ENCODE measurements around the gene FRK.

DNA sequence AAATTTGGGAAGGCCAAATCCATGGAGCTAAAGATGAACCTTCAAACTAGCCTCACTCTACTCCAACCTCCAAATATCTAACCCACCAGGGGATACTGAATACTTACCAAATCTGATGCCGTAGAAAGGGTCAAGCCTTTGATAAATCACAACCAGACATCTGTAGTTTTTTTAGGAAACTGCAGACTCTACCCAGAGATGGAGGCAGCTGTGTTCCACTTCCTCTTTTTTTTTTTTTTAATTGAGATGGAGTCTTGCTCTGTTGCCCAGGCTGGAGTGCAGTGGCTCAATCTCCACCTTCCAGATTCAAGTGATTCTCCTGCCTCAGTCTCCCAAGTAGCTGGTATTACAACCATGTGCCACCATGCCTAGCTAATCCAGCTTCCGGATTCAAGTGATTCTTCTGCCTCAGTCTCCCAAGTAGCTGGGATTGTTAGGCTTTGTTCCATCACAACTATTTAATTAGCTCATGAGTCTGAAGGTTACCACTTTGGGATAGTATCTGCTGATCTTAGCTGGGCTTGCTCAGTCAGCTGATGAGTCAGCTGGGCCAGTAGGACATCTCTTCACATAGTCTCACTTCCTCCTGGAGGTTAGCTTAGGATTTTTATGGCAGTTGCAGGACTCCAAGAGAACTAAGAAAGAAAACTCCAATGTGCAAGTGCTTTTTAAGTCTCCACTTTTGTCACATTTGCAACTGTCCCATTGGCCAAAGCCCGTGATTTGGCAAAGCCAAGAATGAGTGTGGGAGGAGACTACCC is 13.3 kb downstream of the FRK start:
- TF ChIP-seq, protein P1, sequence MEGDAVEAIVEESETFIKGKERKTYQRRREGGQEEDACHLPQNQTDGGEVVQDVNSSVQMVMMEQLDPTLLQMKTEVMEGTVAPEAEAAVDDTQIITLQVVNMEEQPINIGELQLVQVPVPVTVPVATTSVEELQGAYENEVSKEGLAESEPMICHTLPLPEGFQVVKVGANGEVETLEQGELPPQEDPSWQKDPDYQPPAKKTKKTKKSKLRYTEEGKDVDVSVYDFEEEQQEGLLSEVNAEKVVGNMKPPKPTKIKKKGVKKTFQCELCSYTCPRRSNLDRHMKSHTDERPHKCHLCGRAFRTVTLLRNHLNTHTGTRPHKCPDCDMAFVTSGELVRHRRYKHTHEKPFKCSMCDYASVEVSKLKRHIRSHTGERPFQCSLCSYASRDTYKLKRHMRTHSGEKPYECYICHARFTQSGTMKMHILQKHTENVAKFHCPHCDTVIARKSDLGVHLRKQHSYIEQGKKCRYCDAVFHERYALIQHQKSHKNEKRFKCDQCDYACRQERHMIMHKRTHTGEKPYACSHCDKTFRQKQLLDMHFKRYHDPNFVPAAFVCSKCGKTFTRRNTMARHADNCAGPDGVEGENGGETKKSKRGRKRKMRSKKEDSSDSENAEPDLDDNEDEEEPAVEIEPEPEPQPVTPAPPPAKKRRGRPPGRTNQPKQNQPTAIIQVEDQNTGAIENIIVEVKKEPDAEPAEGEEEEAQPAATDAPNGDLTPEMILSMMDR (IDR thresholded peaks at IDR 0.05): no peak
- TF ChIP-seq RNF2 (IDR thresholded peaks at IDR 0.05; ENCODE audit: borderline replicate concordance, low read depth) (no peak), POLR2A (IDR thresholded peaks at IDR 0.05; ENCODE audit: low read length) (no peak), ELK1 (IDR thresholded peaks at IDR 0.05; ENCODE audit: low read depth, low read length) (no peak), BCL3 (IDR thresholded peaks at IDR 0.05) (no peak), KDM1A (IDR thresholded peaks at IDR 0.05; ENCODE audit: low read depth) (no peak), RCOR1 (IDR thresholded peaks at IDR 0.05; ENCODE audit: low read depth, low read length) (no peak), HDAC2 (IDR thresholded peaks at IDR 0.05) (no peak), JUN (IDR thresholded peaks at IDR 0.05) (no peak), RAD21 (conservative IDR thresholded peaks at IDR 0.05 in 1 of 2, IDR thresholded peaks at IDR 0.05 in 1 of 2) (no peak), EP300 (IDR thresholded peaks at IDR 0.05) (no peak)
- TF ChIP-seq, protein P2, sequence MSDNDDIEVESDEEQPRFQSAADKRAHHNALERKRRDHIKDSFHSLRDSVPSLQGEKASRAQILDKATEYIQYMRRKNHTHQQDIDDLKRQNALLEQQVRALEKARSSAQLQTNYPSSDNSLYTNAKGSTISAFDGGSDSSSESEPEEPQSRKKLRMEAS (IDR thresholded peaks at IDR 0.05): no peak
